ENCODE data around the gene SPDEF.

The SPDEF gene

DNA sequence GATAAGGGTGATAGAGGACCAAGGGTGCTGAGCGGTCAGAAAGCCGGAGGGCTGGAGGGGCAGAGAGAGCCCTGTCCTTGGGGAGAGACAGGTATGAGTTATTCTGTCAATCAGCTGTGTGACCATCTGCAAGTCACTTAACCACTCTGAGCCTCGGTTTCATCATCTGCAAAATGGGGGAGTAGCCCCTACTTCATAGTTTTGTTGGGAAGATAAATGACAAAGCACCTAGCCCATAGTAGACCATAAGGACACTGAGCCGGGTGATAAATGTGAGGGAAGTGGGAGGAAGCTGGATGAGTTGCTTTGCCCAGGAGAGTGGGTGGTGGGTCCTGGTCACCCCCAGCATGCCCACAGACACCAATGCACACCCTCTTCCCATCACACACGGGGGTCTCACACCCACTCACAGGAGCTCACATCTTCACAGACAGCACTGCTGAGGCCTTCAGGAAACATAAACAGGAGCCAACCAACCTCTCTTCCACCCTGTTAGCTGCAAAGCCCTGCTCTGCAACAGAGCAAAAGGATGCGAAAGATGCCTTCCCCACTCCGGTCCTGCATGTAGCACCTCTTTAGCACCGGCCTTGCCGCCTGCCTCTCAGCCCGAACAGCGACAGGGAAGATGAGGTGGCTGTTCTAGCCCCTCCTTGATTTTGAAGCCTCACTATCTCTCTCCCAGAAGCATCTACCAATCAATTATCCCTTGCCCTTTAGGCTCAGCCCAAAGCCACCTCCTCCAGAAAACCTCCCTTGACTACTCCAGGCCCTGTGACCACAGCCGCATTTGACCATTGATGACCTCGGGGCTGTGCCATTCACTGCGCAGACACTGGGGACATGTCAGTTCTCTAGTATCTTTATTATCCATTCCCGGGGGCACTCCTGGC lies 18.9 kb downstream of the SPDEF start:
- no peak for DNase-seq (ENCODE audit: low spot score)
- H3K27ac ChIP-seq: no peak overlapping the region
- CTCF ChIA-PET: interaction anchor here (0.6 to 1.3 kb wide), 2 partner anchors 72 to 344 kb away, joined by 3 to 4 read pairs; no protein-coding TSS in a partner anchor
- TF ChIP-seq CTCF (conservative IDR thresholded peaks at IDR 0.05; ENCODE audit: low read depth): no peak
- POLR2A ChIA-PET (ENCODE audit: low non-redundant PET): no interaction called here

DNA sequence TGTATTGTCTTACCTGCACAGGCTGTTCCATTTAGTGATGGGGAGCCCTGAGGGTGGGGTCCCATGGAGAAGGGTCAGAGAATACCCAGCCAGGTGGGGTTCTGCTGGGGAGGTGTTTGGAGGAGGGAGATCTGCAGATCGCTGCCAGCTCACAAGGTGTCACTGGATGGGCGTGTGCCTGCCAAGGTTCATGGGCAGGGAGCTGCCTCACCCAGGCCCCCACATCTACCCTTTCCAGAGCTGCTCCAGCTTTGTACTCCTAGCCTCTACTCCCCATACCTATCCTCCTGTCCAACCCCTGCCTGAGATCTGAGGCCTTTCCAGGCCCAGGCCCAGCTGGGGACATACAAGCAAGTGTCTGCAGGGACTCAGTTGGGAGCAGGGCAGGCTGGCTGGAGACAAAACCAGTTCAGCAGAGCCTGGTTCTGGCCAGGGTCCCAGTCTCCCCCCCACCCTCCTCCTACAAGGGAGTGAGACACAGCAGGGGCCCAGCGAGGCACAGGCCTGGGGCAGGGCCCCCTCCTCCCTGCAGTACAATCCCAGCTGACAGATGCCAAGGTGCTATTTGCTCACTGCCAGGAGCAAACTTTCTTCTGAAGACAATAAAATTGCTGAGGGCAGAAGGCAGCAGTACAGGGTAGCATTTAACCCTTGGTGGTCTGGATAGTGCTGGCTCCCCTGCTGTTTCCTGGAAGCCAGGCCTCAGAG lies 19.7 kb downstream of the SPDEF start:
- no peak for TF ChIP-seq CTCF (conservative IDR thresholded peaks at IDR 0.05; ENCODE audit: low read depth)
- H3K27ac ChIP-seq: no peak overlapping the region
- CTCF ChIA-PET: interaction anchor here (0.6 to 1.3 kb wide), 3 partner anchors 22 to 343 kb away, joined by 3 to 5 read pairs (median 4); no protein-coding TSS in a partner anchor
- no peak for DNase-seq (ENCODE audit: low spot score)
- POLR2A ChIA-PET (ENCODE audit: low non-redundant PET): no interaction called here

GRCh38 chr6:34535646-34536045 lies 20.5 kb downstream of the SPDEF start:
- ChIA-PET CTCF (no interaction called here), POLR2A (ENCODE audit: low non-redundant PET) (no interaction called here)
- no peak for DNase-seq (ENCODE audit: low spot score)
- no peak for TF ChIP-seq CTCF (conservative IDR thresholded peaks at IDR 0.05; ENCODE audit: low read depth)
- no peak overlapping the region for H3K27ac ChIP-seq

GRCh38 chr6:34535199-34535598 lies 20.9 kb downstream of the SPDEF start:
- H3K27ac ChIP-seq: no peak overlapping the region
- ChIA-PET CTCF (no interaction called here), POLR2A (ENCODE audit: low non-redundant PET) (no interaction called here)
- no peak for DNase-seq (ENCODE audit: low spot score)
- no peak for TF ChIP-seq CTCF (conservative IDR thresholded peaks at IDR 0.05; ENCODE audit: low read depth)

DNA sequence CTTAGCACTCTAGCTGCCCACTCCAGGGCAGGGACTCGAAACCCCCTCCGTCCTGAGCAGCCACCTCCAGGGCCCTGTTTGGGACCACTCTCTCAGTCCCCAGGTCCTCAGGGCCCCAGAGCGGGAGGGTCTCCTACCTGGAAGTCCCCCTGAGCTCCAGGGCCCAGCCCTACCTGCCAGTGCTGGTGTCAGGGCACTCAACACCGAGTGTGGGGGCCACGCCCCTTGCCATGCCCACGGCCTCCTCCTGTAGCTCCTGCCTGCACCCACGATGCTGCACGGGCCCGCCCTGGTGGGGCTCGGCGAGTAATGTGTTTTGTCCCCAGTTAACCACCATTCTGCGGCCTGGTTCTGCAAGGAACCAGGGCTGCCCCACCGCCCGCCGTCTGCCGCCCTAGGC lies 21.5 kb downstream of the SPDEF start:
- CTCF ChIA-PET: no interaction called here
- no peak overlapping the region for H3K27ac ChIP-seq
- POLR2A ChIA-PET (ENCODE audit: low non-redundant PET): no interaction called here
- TF ChIP-seq CTCF (conservative IDR thresholded peaks at IDR 0.05; ENCODE audit: low read depth): no peak
- DNase-seq (ENCODE audit: low spot score): no peak

DNA sequence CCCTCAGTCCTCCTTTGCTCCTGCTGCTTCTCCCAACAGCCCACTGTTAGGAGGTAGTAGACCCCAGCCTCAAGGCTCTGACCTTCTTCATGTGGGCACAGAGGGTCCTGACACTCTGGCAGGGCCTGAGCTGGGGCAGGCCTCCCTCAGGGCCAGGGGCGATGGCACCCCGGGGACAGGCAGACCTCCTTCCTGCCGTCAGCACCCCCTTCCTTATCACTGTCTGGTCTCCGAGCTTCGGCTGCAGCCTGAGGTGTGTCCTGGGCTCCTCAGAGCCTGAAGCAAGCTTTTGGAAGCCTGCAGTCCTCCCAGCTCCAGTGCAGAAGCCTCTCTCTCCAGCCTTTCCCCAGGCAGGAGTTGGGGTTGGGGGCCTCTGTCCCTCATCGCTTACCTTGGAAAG lies 22.0 kb downstream of the SPDEF start:
- ChIA-PET CTCF (no interaction called here), POLR2A (ENCODE audit: low non-redundant PET) (no interaction called here)
- no peak for DNase-seq (ENCODE audit: low spot score)
- TF ChIP-seq CTCF (conservative IDR thresholded peaks at IDR 0.05; ENCODE audit: low read depth): no peak
- H3K27ac ChIP-seq: no peak overlapping the region
